ENCODE data around the gene BRI3. TPM values are rescaled to one million over a fixed set of nuclear protein-coding genes. Genes with fewer than 3 reads are reported as not detected.

The BRI3 gene, protein sequence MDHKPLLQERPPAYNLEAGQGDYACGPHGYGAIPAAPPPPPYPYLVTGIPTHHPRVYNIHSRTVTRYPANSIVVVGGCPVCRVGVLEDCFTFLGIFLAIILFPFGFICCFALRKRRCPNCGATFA
- 63.6 and 67.6 TPM in 2 replicates for total RNA-seq

DNA sequence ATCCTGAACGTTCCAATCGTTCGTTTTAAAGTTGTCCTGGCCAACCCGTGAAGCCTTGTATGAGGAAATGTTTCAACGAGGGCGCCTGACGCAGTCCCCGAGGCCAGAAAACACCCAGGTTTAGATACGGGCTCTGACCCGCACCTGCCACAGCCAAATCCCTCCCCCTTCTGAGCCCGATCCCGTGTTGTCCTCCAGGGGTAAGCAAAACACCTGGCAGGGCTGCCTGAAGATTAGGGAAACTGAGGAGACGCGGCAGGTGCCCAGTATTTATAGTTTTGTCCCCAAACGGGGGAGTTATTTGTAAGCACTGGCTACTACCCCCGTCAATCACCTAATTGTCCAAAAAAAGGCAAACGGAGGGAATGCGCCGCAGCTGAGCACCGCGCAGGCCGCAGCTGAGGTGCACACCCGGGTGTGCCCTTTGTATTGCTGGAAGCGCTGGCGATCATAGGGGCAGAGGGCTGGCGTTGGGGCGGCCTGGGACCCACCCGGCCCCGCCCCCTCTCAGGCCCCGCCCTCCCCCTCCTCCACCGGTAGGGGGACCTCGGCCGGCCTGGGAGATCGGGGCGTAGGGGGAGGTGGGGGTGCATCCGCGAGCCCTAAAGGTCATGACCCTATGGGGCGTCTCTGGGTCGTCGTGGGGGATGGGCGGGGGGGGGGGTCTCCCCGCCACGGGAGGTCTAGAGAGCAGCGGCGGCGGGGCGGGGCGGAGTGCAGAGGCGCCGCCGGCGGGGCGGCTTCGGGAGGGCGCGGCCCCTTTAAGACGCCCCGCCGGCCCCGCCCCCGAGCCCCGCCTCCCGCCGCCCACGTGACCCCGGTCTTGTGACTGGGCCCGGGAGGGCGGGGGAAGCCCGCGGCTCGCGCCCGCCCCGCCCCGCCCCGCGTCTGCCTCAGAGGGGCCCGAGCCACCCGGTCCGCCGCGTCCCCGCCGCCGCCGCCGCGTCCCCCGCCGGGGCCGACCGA lies at the start of gene BRI3:
Gene BRI3 (plus strand): TSS at position 896 of the 966 bp plus-strand sequence. CDS start 110 bp downstream, outside the sequence.
- Mint-ChIP-seq H3K4me3 (ENCODE audit: low read depth) (peak within 1 kb of the TSS; percentile 86), H3K27me3 (ENCODE audit: low read depth) (no peaks in the 10 kb centered on the region), H3K4me1 (ENCODE audit: low read depth) (peaks cover 13% of the 10 kb centered on the region), H3K9me3 (no peaks in the 10 kb centered on the region), H3K36me3 (ENCODE audit: low read depth) (peaks cover 16% of the 10 kb centered on the region), H3K27ac (peak within 1 kb of the TSS; percentile 80)
- peak; percentile 76 for DNase-seq (ENCODE audit: low spot score)
- intact Hi-C loops (cut with micrococcal nuclease) = loop anchor here (1.0 to 10.0 kb wide), 3 partner anchors 30 to 176 kb away; partner anchors contain the start of genes BAIAP2L1 and LMTK2

DNA sequence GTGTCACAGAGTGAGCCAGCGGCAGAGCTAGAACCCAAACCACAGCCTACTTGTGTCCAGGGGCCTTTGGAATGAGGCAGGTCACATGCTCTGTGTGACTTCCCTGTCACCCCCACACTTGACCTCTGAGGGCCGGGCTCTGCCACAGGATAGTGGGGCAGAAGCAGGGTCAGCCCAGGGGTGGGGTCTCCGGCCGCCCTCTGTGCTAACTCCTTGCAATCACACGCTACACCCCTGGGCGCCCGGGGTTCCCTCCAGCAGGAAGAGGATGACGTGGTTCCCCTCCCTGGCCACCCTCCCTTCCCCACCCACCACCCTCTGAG lies 49.3 kb upstream of the BRI3 start:
- H3K27ac Mint-ChIP-seq = no peak overlapping the region
- no peaks in the 10 kb centered on the region for H3K27me3 Mint-ChIP-seq (ENCODE audit: low read depth)
- H3K4me3 Mint-ChIP-seq (ENCODE audit: low read depth) = no peak overlapping the region
- intact Hi-C loops (cut with micrococcal nuclease) = no loop called here
- no peak for DNase-seq (ENCODE audit: low spot score)
- H3K4me1 Mint-ChIP-seq (ENCODE audit: low read depth) = no peaks in the 10 kb centered on the region
- no peaks in the 10 kb centered on the region for H3K9me3 Mint-ChIP-seq
- H3K36me3 Mint-ChIP-seq (ENCODE audit: low read depth) = peaks cover 15% of the 10 kb centered on the region

DNA sequence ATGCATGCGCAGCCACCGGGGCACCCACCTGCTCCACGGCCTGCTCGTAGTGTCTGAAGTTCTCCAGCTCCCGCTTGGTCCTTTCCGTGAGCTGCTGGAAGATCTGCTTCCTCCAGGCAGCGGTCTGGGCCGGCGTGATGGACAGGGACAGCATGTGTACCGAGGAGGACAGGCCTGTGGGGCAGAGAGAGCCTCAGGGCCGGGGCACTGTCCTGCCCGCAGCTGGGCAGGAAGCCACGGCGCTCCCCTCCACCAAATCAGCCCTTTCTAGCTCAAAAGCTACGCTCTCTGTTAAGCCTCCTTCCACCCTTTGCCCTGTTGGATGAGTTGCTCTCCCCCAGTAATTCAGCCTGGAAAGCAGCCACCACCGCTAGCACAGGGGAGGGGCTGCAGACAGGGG lies 48.7 kb upstream of the BRI3 start:
- no peaks in the 10 kb centered on the region for H3K9me3 Mint-ChIP-seq
- H3K27me3 Mint-ChIP-seq (ENCODE audit: low read depth) = no peaks in the 10 kb centered on the region
- H3K36me3 Mint-ChIP-seq (ENCODE audit: low read depth) = peaks cover 13% of the 10 kb centered on the region
- no peak overlapping the region for H3K4me3 Mint-ChIP-seq (ENCODE audit: low read depth)
- no peaks in the 10 kb centered on the region for H3K4me1 Mint-ChIP-seq (ENCODE audit: low read depth)
- intact Hi-C loops (cut with micrococcal nuclease) = no loop called here
- DNase-seq (ENCODE audit: low spot score) = no peak
- no peak overlapping the region for H3K27ac Mint-ChIP-seq

DNA sequence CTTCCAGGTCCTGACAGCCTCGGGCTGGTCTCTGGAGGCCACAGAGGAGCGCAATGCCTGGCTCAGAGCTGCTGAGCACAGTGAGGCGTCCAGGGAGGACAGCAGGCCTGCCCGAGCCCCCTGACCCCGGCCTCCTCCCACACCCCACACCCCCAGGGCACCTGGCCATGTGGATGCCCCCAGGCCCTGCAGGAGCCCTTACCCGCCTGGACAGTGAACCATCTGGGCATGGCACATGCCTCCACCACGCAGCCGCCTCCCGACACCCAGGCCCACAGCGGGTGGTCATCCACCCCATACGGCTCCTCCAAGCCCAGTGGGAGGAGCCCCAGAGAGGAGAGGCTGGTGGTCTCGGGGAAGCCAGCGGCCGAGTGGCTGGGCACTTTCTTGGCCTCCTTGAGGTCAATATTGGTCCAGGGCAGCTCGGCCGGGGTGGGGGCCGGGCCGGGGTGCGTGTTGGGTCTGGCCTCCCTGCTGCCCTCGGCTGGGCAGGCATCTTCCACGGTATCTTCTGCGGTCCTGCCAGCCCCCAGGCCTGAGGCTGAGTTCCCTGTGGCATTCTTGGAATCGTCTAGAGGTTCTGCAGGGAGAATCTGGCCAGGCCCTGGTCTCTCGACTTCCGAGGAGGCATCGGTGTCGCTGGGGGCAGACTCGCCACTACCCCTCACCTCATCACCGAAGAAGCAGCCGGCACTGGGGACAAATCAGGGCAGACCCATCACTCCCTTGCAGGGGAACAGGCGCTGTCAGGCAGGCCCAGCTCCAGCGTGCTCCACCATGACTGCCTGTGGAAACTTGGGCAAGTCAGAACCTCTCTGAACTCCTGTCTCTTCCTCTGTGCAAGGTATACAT lies 48.0 kb upstream of the BRI3 start:
- DNase-seq (ENCODE audit: low spot score) = no peak
- Mint-ChIP-seq H3K4me3 (ENCODE audit: low read depth) (no peak overlapping the region), H3K27me3 (ENCODE audit: low read depth) (no peaks in the 10 kb centered on the region), H3K27ac (no peak overlapping the region), H3K36me3 (ENCODE audit: low read depth) (peaks cover 9% of the 10 kb centered on the region), H3K9me3 (no peaks in the 10 kb centered on the region), H3K4me1 (ENCODE audit: low read depth) (no peaks in the 10 kb centered on the region)
- intact Hi-C loops (cut with micrococcal nuclease) = no loop called here

DNA sequence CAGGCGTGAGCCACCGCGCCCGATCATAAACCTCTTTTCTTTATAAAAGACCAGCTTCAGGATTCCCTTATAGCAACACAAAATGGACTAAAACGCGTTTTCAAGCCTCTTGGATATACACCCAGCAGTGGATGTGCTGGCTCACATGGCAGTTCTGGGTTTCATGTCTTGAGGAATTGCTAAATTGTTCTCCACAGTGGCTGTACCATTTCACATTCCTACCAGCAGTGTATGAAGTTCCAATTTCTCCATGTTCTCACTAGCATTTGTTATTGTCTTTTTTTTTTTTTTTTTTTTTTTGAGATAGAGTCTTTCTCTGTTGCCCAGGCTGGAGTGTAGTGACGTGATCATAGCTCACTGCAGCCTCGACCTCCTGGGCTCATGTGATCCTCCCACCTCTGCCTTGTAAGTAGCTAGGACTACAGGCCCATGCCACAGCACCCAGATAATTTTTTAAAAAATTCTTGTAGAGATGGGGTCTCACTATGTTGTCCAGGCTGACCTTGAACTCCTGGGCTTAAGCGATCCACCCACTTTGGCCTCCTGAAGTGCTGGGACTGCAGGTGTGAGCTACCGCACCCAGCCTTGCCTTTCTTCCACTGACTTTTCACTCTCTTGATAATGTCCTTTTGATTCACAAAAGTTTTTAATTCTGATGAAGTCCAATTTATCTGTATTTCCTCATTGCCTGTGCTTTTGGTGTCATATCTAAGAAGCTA lies 46.9 kb upstream of the BRI3 start:
- Mint-ChIP-seq H3K36me3 (ENCODE audit: low read depth) (peaks cover 13% of the 10 kb centered on the region), H3K27me3 (ENCODE audit: low read depth) (no peaks in the 10 kb centered on the region), H3K9me3 (no peaks in the 10 kb centered on the region), H3K4me3 (ENCODE audit: low read depth) (no peak overlapping the region), H3K27ac (no peak overlapping the region), H3K4me1 (ENCODE audit: low read depth) (no peaks in the 10 kb centered on the region)
- DNase-seq (ENCODE audit: low spot score) = no peak
- intact Hi-C loops (cut with micrococcal nuclease) = no loop called here

DNA sequence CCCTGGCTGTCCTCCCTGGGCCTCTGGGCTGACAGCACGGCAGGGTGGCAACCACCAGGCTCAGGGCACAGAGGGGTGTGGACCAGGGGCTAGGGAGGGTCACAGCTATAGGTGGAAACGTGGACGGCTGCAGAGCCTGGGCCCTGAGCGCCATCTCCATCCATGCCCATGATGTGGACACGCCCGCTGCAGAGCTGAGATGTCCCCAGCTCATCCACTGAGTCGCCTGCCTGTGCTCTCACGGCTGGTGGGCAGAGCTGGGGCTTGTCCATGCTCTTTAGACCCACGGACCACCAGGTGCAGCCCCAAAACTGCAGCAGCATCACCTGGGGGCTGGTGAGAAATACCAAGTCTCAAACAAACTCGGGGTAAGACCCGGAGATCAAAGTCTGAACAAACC lies 45.6 kb upstream of the BRI3 start:
- no peak overlapping the region for H3K27ac Mint-ChIP-seq
- no peaks in the 10 kb centered on the region for H3K9me3 Mint-ChIP-seq
- H3K36me3 Mint-ChIP-seq (ENCODE audit: low read depth) = peaks cover 14% of the 10 kb centered on the region
- no peak for DNase-seq (ENCODE audit: low spot score)
- H3K27me3 Mint-ChIP-seq (ENCODE audit: low read depth) = no peaks in the 10 kb centered on the region
- intact Hi-C loops (cut with micrococcal nuclease) = no loop called here
- H3K4me3 Mint-ChIP-seq (ENCODE audit: low read depth) = no peak overlapping the region
- H3K4me1 Mint-ChIP-seq (ENCODE audit: low read depth) = no peaks in the 10 kb centered on the region

DNA sequence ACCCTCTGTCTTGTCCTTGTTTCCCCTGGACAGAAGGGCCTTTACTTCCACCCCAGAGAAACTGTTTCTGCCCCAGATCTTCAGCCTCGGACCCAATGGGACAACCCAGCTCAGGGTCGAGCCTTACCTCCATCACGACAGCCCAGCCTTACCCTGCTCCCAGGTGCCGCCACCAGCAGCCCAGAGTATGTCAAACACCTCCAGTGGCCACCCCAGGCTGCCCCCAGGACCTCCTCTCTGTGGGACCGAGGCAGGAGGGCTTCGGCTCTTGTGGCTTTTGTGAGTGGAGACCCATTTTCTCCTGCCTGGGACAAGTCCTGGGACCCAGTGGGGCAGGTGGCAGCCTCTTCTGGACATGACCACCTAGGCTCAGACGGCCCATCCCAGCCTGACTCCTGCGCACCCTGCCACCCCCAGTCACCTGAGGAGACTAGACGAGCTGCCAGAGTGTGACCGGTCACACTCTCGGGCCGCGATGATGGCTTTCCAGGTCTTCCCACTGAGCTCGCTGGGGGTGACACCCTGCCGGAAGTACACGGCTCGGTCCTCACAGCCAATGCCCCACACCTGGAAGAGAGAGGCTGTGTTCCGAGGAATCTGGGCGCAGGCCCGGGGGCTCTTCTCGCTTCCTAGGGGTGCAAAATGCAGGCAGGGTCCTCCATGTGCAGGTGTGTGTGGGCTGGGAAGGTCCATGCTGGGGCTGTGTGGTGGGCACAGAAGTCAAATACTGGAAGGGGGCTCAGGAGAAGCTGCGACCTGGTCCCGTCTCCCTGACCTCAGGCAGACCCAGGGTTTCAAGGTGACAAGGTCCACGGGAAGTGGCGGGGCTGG lies 44.9 kb upstream of the BRI3 start:
- Mint-ChIP-seq H3K27ac (no peak overlapping the region), H3K27me3 (ENCODE audit: low read depth) (no peaks in the 10 kb centered on the region), H3K36me3 (ENCODE audit: low read depth) (peaks cover 20% of the 10 kb centered on the region), H3K4me1 (ENCODE audit: low read depth) (no peaks in the 10 kb centered on the region), H3K4me3 (ENCODE audit: low read depth) (no peak overlapping the region), H3K9me3 (no peaks in the 10 kb centered on the region)
- intact Hi-C loops (cut with micrococcal nuclease) = no loop called here
- no peak for DNase-seq (ENCODE audit: low spot score)

DNA sequence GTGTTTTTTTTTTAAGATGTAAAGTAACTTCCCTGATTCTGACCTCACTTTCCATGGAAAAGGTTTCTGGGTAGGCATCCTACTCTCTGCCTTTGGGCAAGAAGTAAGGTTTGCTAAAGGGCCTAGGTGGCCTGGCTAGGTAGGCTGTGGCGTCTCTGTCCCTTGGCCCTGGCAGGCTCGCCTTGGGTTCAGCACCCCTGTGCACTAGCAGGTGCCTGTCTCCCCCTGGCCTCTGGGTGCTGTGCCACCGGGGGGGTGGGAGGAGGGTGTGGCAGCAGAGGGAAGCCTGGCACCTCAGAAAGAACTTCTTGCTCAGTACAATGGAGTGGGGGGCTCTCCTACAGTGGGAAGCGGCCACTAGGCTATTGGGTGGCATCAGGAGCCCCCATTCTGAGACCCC lies 43.4 kb upstream of the BRI3 start:
- peaks cover 24% of the 10 kb centered on the region for H3K36me3 Mint-ChIP-seq (ENCODE audit: low read depth)
- no peaks in the 10 kb centered on the region for H3K4me1 Mint-ChIP-seq (ENCODE audit: low read depth)
- no peaks in the 10 kb centered on the region for H3K9me3 Mint-ChIP-seq
- H3K4me3 Mint-ChIP-seq (ENCODE audit: low read depth) = no peak overlapping the region
- no peak overlapping the region for H3K27ac Mint-ChIP-seq
- DNase-seq (ENCODE audit: low spot score) = no peak
- no peaks in the 10 kb centered on the region for H3K27me3 Mint-ChIP-seq (ENCODE audit: low read depth)
- intact Hi-C loops (cut with micrococcal nuclease) = no loop called here

DNA sequence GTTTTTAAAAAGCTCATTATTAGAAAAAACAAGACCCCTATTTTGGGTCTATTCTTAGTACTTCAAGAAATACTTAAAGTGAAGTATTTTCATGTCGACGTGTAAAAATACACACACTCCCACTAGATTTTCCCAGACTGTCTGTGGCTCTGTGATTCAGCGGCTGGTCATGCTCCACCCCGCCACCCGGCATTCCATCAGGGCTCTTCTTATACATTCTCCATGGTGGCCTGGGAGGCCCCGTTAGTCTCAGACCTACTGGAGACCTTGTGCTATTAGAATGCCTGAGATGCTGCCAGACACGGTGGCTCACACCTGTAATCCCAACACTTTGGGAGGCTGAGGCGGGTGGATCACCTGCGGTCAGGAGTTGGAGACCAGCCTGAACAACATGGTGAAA lies 42.5 kb upstream of the BRI3 start:
- Mint-ChIP-seq H3K4me3 (ENCODE audit: low read depth) (no peak overlapping the region), H3K27me3 (ENCODE audit: low read depth) (no peaks in the 10 kb centered on the region), H3K9me3 (no peaks in the 10 kb centered on the region), H3K27ac (no peak overlapping the region), H3K36me3 (ENCODE audit: low read depth) (peaks cover 20% of the 10 kb centered on the region), H3K4me1 (ENCODE audit: low read depth) (no peaks in the 10 kb centered on the region)
- intact Hi-C loops (cut with micrococcal nuclease) = no loop called here
- no peak for DNase-seq (ENCODE audit: low spot score)

DNA sequence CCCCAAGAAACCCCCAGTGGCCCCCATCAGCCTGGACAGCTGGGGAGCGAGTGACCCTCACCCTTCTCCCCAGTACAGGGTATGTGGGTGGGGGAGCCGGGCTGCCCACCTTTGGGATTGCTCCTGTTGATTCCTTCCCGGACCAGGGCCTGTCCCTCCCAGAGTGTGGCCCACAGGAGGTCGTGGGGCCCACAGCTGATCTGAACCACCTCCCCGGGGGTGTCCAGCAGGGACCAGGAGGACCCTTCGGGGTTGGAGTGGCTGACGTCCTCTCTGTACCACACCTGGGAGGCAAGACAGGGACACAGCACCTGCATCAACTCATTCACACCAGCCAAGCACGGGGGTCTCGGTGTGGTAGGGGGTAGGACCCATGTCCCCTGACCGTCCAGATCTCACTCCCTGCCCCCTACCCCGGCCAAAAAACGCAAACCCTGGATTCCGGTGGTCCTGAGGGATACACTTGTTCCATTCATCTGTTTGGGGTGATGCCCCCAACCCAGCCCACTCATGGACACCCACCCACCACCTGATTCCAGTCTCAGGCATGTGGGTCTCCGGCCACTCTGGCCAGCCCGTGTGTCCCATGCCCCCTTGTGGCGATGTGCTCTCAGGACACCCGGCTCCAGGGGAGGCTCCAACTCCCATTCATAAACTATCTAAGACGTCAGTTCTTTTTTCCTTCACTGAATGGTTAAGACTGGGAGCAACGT lies 40.4 kb upstream of the BRI3 start:
- Mint-ChIP-seq H3K4me1 (ENCODE audit: low read depth) (no peaks in the 10 kb centered on the region), H3K27me3 (ENCODE audit: low read depth) (no peaks in the 10 kb centered on the region)
- intact Hi-C loops (cut with micrococcal nuclease) = no loop called here

DNA sequence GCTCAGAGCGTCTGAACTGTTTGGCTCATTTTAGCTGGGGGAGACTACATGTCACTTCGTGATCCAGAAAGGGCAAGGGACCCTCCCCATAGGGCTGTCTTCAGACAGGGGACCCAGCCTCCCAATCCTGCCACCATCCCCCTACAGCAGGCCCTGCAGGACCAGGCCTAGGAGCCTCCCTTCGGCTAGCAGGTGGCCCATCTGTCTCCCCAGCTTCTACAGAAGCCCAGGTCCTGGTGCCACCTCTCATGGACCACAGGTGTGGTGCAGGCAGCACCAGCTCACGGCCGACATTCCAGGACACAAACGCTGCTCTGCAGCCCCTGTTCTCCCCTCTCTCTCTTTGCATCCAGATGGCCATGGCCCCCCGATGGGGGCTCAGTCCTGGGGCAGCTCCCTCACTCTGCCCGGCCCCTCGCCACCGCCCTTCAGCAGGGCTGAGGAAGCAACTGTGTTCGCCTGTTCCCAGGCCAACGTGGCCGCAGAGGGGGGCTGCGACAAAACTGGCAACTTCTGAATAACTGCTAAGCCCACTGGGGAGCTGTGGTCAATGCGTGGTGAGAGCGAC lies 39.7 kb upstream of the BRI3 start:
- Mint-ChIP-seq H3K4me1 (ENCODE audit: low read depth) (no peaks in the 10 kb centered on the region), H3K9me3 (no peaks in the 10 kb centered on the region), H3K4me3 (ENCODE audit: low read depth) (no peak overlapping the region), H3K27me3 (ENCODE audit: low read depth) (no peaks in the 10 kb centered on the region), H3K27ac (no peak overlapping the region), H3K36me3 (ENCODE audit: low read depth) (peaks cover 19% of the 10 kb centered on the region)
- intact Hi-C loops (cut with micrococcal nuclease) = no loop called here
- DNase-seq (ENCODE audit: low spot score) = no peak

More for the DNA sequence above, 40.4 kb upstream of the BRI3 start:
- H3K27ac Mint-ChIP-seq = no peak overlapping the region
- peaks cover 19% of the 10 kb centered on the region for H3K36me3 Mint-ChIP-seq (ENCODE audit: low read depth)
- H3K4me3 Mint-ChIP-seq (ENCODE audit: low read depth) = no peak overlapping the region
- H3K9me3 Mint-ChIP-seq = no peaks in the 10 kb centered on the region
- DNase-seq (ENCODE audit: low spot score) = no peak
